ENCODE results near the gene HOXD8. TPM values are rescaled to one million over a fixed set of nuclear protein-coding genes. Genes with fewer than 3 reads are reported as not detected.

The HOXD8 gene
- total and polyA plus RNA-seq, 2 of the 8 experiments (the other 6 are each of a cell fraction or from before 2014, with no cell fraction given), result not detected

GRCh38 chr2:176172895-176173566 lies 43.5 kb downstream of the HOXD8 start:
- FAIRE-seq (no peak), DNase-seq (ENCODE audit: low read depth in 1 of 2, low spot score in 2 of 2) (no peak)
- H2BK20ac ChIP-seq (ENCODE audit: low read length), result no peak overlapping the region
- H3K23ac ChIP-seq (ENCODE audit: insufficient read length), result no peak overlapping the region
- H3K18ac ChIP-seq (ENCODE audit: extremely low read depth, low read length), result no peak overlapping the region
- peaks cover 7% of the 10 kb centered on the region; the same call in 1 of the 2 replicates for H3K23me2 ChIP-seq (ENCODE audit: low read depth, low read length)
- H3K4me3 ChIP-seq (ENCODE audit: extremely low read depth in 1 of 4, insufficient read depth in 2 of 4, low read depth in 3 of 4, low read length in 4 of 4), result no peak overlapping the region
- TF ChIP-seq RNF2 (IDR thresholded peaks at IDR 0.05; ENCODE audit: borderline replicate concordance, low read depth, low read length, missing control alignments, poor library complexity, severe bottlenecking) (peak; percentile 71), POLR2A (IDR thresholded peaks at IDR 0.05; ENCODE audit: control extremely low read depth in 1 of 2, low read depth in 2 of 2, low read length in 2 of 2) (no peak), CBX8 (IDR thresholded peaks at IDR 0.05; ENCODE audit: borderline replicate concordance, low read depth, low read length) (peak; percentile 96)
- no peak overlapping the region for H3K14ac ChIP-seq (ENCODE audit: insufficient read length)
- ChIA-PET CTCF (ENCODE audit: partially characterized antibody) (interaction anchor here (0.9 to 7.5 kb wide), 8 partner anchors 11 to 469 kb away, joined by 3 to 60 read pairs (median 3); partner anchors contain the start of genes HOXD1 and HOXD9), POLR2A (ENCODE audit: partially characterized antibody) (interaction anchor here (1.3 kb wide), 1 partner anchor 15 kb away, joined by 3 read pairs; no protein-coding TSS in a partner anchor)
- no peak overlapping the region for H4K91ac ChIP-seq (replicated peaks; ENCODE audit: insufficient read length, low read length)
- no peak overlapping the region for H4K5ac ChIP-seq (ENCODE audit: insufficient read length, low read depth, low read length)
- no peaks in the 10 kb centered on the region for H3K79me1 ChIP-seq (ENCODE audit: low read depth, low read length)
- no peak overlapping the region for H2AK5ac ChIP-seq (ENCODE audit: low read depth, low read length)
- no peaks in the 10 kb centered on the region; a peak in 1 of 8 replicates for H3K36me3 ChIP-seq (ENCODE audit: control insufficient read depth in 2 of 4, insufficient read depth in 4 of 4, low read length in 3 of 4)
- peak overlapping the region in 1 of 2 experiments; percentile 76; a peak in 1 of 4 replicates for H3K4me2 ChIP-seq (ENCODE audit: insufficient read depth in 1 of 2, low read depth in 2 of 2, low read length in 2 of 2)
- H3K9me3 ChIP-seq (ENCODE audit: insufficient read depth in 2 of 2, low read depth in 1 of 2, low read length in 1 of 2), result no peaks in the 10 kb centered on the region
- no peak overlapping the region for H2BK15ac ChIP-seq (ENCODE audit: low read length)
- H3K4me1 ChIP-seq (replicated peaks in 1 of 4; ENCODE audit: control insufficient read depth in 3 of 4, insufficient read depth in 4 of 4, low read length in 3 of 4), result peaks cover 3 to 28% (median 16%) of the 10 kb centered on the region in 4 experiments
- H3K4ac ChIP-seq (replicated peaks; ENCODE audit: insufficient read length, low read depth, low read length), result no peak overlapping the region
- no peak overlapping the region for H2BK120ac ChIP-seq (replicated peaks; ENCODE audit: low read depth, low read length)
- no peak overlapping the region for H3K27ac ChIP-seq (ENCODE audit: low read depth, low read length)
- 33% methylated on average over 14 of the region's 14 CpGs; no CpG with 5 or more reads in 1 of the 2 experiments for WGBS, 2 experiments (ENCODE audit: extremely low coverage in 1 of 2, insufficient coverage in 1 of 2, insufficient read length in 1 of 2, insufficient replicate concordance in 2 of 2, low coverage in 1 of 2, low lambda C conversion rate in 2 of 2, missing lambda C conversion rate in 1 of 2)
- peaks cover 3 to 37% of the 10 kb centered on the region in 2 experiments for H4K20me1 ChIP-seq (replicated peaks in 1 of 2; ENCODE audit: control insufficient read depth in 1 of 2, insufficient read depth in 2 of 2, low read length in 2 of 2)
- no peak overlapping the region for H3K56ac ChIP-seq (replicated peaks; ENCODE audit: insufficient read length, low read depth, low read length)
- peaks cover 94 to 100% (median 99%) of the 10 kb centered on the region in 4 experiments for H3K27me3 ChIP-seq (replicated peaks in 1 of 4; ENCODE audit: control insufficient read depth in 3 of 4, extremely low read depth in 1 of 4, insufficient read depth in 3 of 4, low read length in 3 of 4)
- no peak overlapping the region for H2BK12ac ChIP-seq (ENCODE audit: low read depth, low read length)
- H2AFZ ChIP-seq (ENCODE audit: low read length), result no peak overlapping the region
- no peak overlapping the region for H3K9ac ChIP-seq (replicated peaks in 1 of 4; ENCODE audit: extremely low read depth in 1 of 4, low read depth in 3 of 4, low read length in 3 of 4)
- no peak overlapping the region for H2BK5ac ChIP-seq (ENCODE audit: low read depth, low read length)
- H4K8ac ChIP-seq (ENCODE audit: extremely low read depth, insufficient read depth, low read length), result no peak overlapping the region
- no peaks in the 10 kb centered on the region for H3K79me2 ChIP-seq (ENCODE audit: control insufficient read depth in 1 of 2, insufficient read depth in 2 of 2, low read length in 2 of 2)
